K562 (cell line): ENCODE data around the gene RBFA. TPM values are rescaled to one million over a fixed set of nuclear protein-coding genes. Genes with fewer than 3 reads are reported as not detected.
A peak's percentile ranks its signal among the peaks of the same experiment; 100 is the strongest.

Experiments used
- ATAC-seq: fragments of 200-7000 bp; cut with Tn5 transposase; 3 replicates; pipeline ENCODE4 v1.9.1; 2020; ENCODE audit warnings: moderate library complexity
- BruUV-seq: library from RNA; stranded (reverse); fragments of 400-500 nt; replicated peaks from 2 replicates; lab custom pipeline; 2021; lab: Mats Ljungman, UMichigan
- CTCF ChIA-PET: fragments of 300-600 bp; formaldehyde crosslinking; extraction: SDS; loops from one replicate; lab custom pipeline; 2021; ENCODE audit warnings: low intra/inter-chr PET ratio; lab: Yijun Ruan, JAX
- POLR2A ChIA-PET: fragments of 300-600, 350-650 bp; sonication (Branson Sonifier 250); formaldehyde crosslinking; extraction: SDS; loops from one replicate; lab custom pipeline; 2021; ENCODE audit warnings: antibody characterized with exemption, inconsistent platforms; lab: Yijun Ruan, JAX
- DNase-seq, 4 experiments: peaks; one replicate each; pipeline versions ENCODE4 v3.0.0 to v3.0.0-alpha.2; 2011 to 2018; ENCODE audit warnings: low spot score in 3 of 4, mixed read lengths in 3 of 4; ENCODE audit errors: extremely low read depth in 1 of 4
- FAIRE-seq: peaks from 2 replicates; lab custom pipeline; 2011; peaks lifted over from hg19 to GRCh38; lab: Jason Lieb, UNC
- H2AFZ ChIP-seq: 2 replicates; pipeline ENCODE4 v1.6.0; 2011; ENCODE audit warnings: low read depth, low read length, control low read depth, inconsistent platforms
- H3K27ac ChIP-seq: fragments of 200-600 bp; 3 replicates; pipeline ENCODE4 v1.8.0; 2011; ENCODE audit warnings: low read depth, mild to moderate bottlenecking, control low read depth, inconsistent platforms, low read length, moderate library complexity, mixed read lengths; ENCODE audit errors: extremely low read depth
- H3K27me3 ChIP-seq, 2 experiments: fragments of 300-600 bp in 1 of 2; 2 replicates in 1 of 2; 3 replicates in 1 of 2; pipeline versions ENCODE4 v1.6.0 to v1.8.0; 2011; ENCODE audit warnings: inconsistent platforms in 2 of 2, low read length in 2 of 2, mild to moderate bottlenecking in 1 of 2, mixed read lengths in 1 of 2, moderate library complexity in 1 of 2; ENCODE audit not compliant: control insufficient read depth in 2 of 2, insufficient read depth in 2 of 2
- H3K36me3 ChIP-seq: fragments of 300-600 bp; 3 replicates; pipeline ENCODE4 v1.8.0; 2011; ENCODE audit warnings: mild to moderate bottlenecking, low read length, inconsistent platforms; ENCODE audit not compliant: control insufficient read depth, insufficient read depth
- H3K4me1 ChIP-seq, 2 experiments: fragments of 200-600 bp in 1 of 2; replicated peaks in 1 of 2; 2 replicates in 1 of 2; 3 replicates in 1 of 2; pipeline versions ENCODE4 v1.5.1 to v1.8.0; 2011; ENCODE audit warnings: inconsistent platforms in 2 of 2, low read length in 2 of 2, mild to moderate bottlenecking in 1 of 2, mixed read lengths in 1 of 2, moderate library complexity in 1 of 2; ENCODE audit not compliant: control insufficient read depth in 2 of 2, insufficient read depth in 2 of 2
- H3K4me2 ChIP-seq: 2 replicates; pipeline ENCODE4 v1.6.1; 2011; ENCODE audit warnings: low read length, control low read depth, inconsistent platforms, mixed read lengths; ENCODE audit not compliant: insufficient read depth
- H3K4me3 ChIP-seq: fragments of 200-600 bp; sonication (generic), shearing (Covaris generic); 2 replicates; pipeline ENCODE4 v1.5.1; 2016; ENCODE audit warnings: control low read depth, inconsistent platforms
- H3K79me2 ChIP-seq: fragments of 200-600 bp; 3 replicates; pipeline ENCODE4 v1.8.0; 2011; ENCODE audit warnings: low read length, inconsistent platforms; ENCODE audit not compliant: control insufficient read depth, insufficient read depth
- H3K9ac ChIP-seq, 2 experiments: 2 replicates each; pipeline versions ENCODE4 v1.6.0 to v1.6.1; 2011; ENCODE audit warnings: low read depth in 2 of 2, low read length in 2 of 2, control low read depth in 1 of 2, inconsistent platforms in 1 of 2, mild to moderate bottlenecking in 1 of 2, mixed read lengths in 1 of 2; ENCODE audit not compliant: insufficient read depth in 1 of 2
- H3K9me1 ChIP-seq: one replicate; pipeline ENCODE4 v1.6.0; 2011; ENCODE audit warnings: inconsistent platforms, mild to moderate bottlenecking, low read length, moderate library complexity; ENCODE audit not compliant: control insufficient read depth, insufficient read depth
- H3K9me3 ChIP-seq: replicated peaks from 2 replicates; pipeline ENCODE4 v1.5.1; 2011; ENCODE audit warnings: low read depth, low read length, inconsistent platforms; ENCODE audit not compliant: control insufficient read depth, insufficient read depth
- H4K20me1 ChIP-seq: replicated peaks from 2 replicates; pipeline ENCODE4 v1.6.1; 2011; ENCODE audit warnings: low read length, inconsistent platforms, mixed read lengths; ENCODE audit not compliant: control insufficient read depth, insufficient read depth
- CBFA2T2 ChIP-seq: fragments of 450-650 bp; conservative IDR thresholded peaks from 2 replicates; pipeline ENCODE4 v1.6.1; 2017; ENCODE audit warnings: mild to moderate bottlenecking
- CXXC5 ChIP-seq: fragments of 250-450 bp; sonication (Bioruptor Pico); IDR thresholded peaks from 2 replicates; pipeline ENCODE4 v1.8.0; 2022; ENCODE audit warnings: inconsistent platforms, mild to moderate bottlenecking, moderate library complexity
- E2F6 ChIP-seq, 2 experiments: IDR thresholded peaks; 2 replicates each; pipeline ENCODE4 v1.6.1; 2011; ENCODE audit warnings: borderline replicate concordance in 1 of 2, control low read depth in 1 of 2, low read depth in 1 of 2, low read length in 1 of 2, mild to moderate bottlenecking in 1 of 2, mixed read lengths in 1 of 2, moderate library complexity in 1 of 2; ENCODE audit not compliant: insufficient read depth in 1 of 2, insufficient read length in 1 of 2, poor library complexity in 1 of 2, severe bottlenecking in 1 of 2; ENCODE audit errors: extremely low read depth in 1 of 2
- MCM5 ChIP-seq: fragments of 450-650 bp; IDR thresholded peaks from 2 replicates; pipeline ENCODE4 v1.6.1; 2016; ENCODE audit warnings: low read depth
- NONO ChIP-seq, 2 experiments: fragments of 200-400 bp in 1 of 2; fragments of 450-650 bp in 1 of 2; formaldehyde crosslinking in 1 of 2; IDR thresholded peaks; 2 replicates each; pipeline ENCODE4 v1.6.1; 2017; ENCODE audit warnings: low read depth in 2 of 2, mild to moderate bottlenecking in 2 of 2, moderate library complexity in 2 of 2, low read length in 1 of 2
- RNF2 ChIP-seq: sonication (generic); IDR thresholded peaks from 2 replicates; pipeline ENCODE4 v1.6.1; 2016
- U2AF1 ChIP-seq: fragments of 200-400 bp; formaldehyde crosslinking; optimal IDR thresholded peaks from 2 replicates; pipeline ENCODE3; 2017; ENCODE audit warnings: mild to moderate bottlenecking, low read depth, low read length, moderate library complexity
- ZBTB40 ChIP-seq, 2 experiments: fragments of 450-650 bp in 1 of 2; sonication (generic) in 1 of 2; formaldehyde crosslinking in 1 of 2; IDR thresholded peaks; 2 replicates each; pipeline versions ENCODE4 v1.7.1 to v1.9.0; 2016 to 2022; ENCODE audit warnings: inconsistent platforms in 1 of 2, mild to moderate bottlenecking in 1 of 2, missing genetic modification reagents in 1 of 2
- ZNF134 ChIP-seq: fragments of 250-450 bp; sonication (Bioruptor Pico); conservative IDR thresholded peaks from 2 replicates; pipeline ENCODE4 v1.4.0; 2020
- ZNF551 ChIP-seq: fragments of 250-450 bp; sonication (Bioruptor Pico); IDR thresholded peaks from 2 replicates; pipeline ENCODE4 v1.5.0; 2021; ENCODE audit warnings: mild to moderate bottlenecking, moderate library complexity
- WGBS: fragments of 100-300 bp; shearing (Covaris generic); methylation state at CpG from one replicate; pipeline ENCODE4 v1.1.6; 2016; ENCODE audit warnings: low coverage, mixed read lengths; ENCODE audit not compliant: insufficient coverage; ENCODE audit errors: missing lambda C conversion rate; 5-methylcytosine and 5-hydroxymethylcytosine counted together
- in situ Hi-C: fragments of 300-500 bp; cut with MboI; formaldehyde crosslinking; loops from 4 replicates; pipeline ENCODE4 v1.15.0; 2018; ENCODE audit warnings: inconsistent platforms, mixed read lengths
- intact Hi-C: fragments of 100-400 bp; cut with micrococcal nuclease; formaldehyde crosslinking; loops from 2 replicates; pipeline ENCODE4 v1.14.2; 2022
- polyA plus RNA-seq, 8 experiments: library from polyadenylated mRNA; depleted of rRNA in 4 of 8; stranded (reverse) in 5 of 8; unstranded in 3 of 8; fragments of >200 nt; fragmentation: Nextera tagmentation in 2 of 8; fragmentation: Illumina TruSeq in 1 of 8; extraction: Ambion mirVana in 2 of 8; extraction: Trizol in 1 of 8; gene quantifications; 2 replicates each; pipeline versions ENCODE4 v1.2.1 to v1.2.3, GENCODE V29; 2011 to 2014; ENCODE audit warnings: inconsistent platforms in 1 of 8, missing spikeins in 1 of 8
- total RNA-seq, 7 experiments: library from RNA; depleted of rRNA in 6 of 7; stranded (reverse); fragments of >200 nt in 6 of 7; fragmentation: Illumina TruSeq in 2 of 7; extraction: Trizol in 2 of 7; gene quantifications; 2 replicates each; pipeline versions ENCODE4 v1.2.1 to v1.2.3, GENCODE V29; 2011 to 2021; ENCODE audit warnings: low replicate concordance in 1 of 7

Gene RBFA
- total and polyA plus RNA-seq, 9 of the 15 experiments (the other 6 are each of a cell fraction or from before 2014, with no cell fraction given), result 3.4 to 41.9 (median 25.8) TPM

GRCh38 chr18:80009661-80010550 is 24.3 kb upstream of the RBFA start:
- Histone ChIP-seq H3K4me2 (no peak overlapping the region; the same call in 1 of the 2 replicates), H3K27ac (peak overlapping the region; percentile 65; the same call in 1 of the 3 replicates), H3K9me1 (no peaks in the 10 kb centered on the region), H3K36me3 (no peaks in the 10 kb centered on the region), H4K20me1 (no peaks in the 10 kb centered on the region), H3K9me3 (no peaks in the 10 kb centered on the region), H2AFZ (peak overlapping the region; percentile 68), H3K4me3 (no peak overlapping the region), H3K4me1 (peaks cover 8 to 24% of the 10 kb centered on the region in 2 experiments; a peak in 4 of 5 replicates), H3K27me3 (no peaks in the 10 kb centered on the region), H3K79me2 (no peaks in the 10 kb centered on the region), H3K9ac (no peak overlapping the region)
- WGBS, result 52% methylated on average over 16 of the region's 16 CpGs
- BruUV-seq, result no TSS peak
- DNase-seq (peak in 2 of 4 experiments; percentile 46 to 61), FAIRE-seq (peak; percentile 82), ATAC-seq (peak; percentile 77)
- in situ Hi-C loops (no loop called here), intact Hi-C loops (no loop called here)
- CTCF ChIA-PET, result no interaction called here
- POLR2A ChIA-PET, result no interaction called here
- TF ChIP-seq ZNF551 (CRISPR knock-in tag), result no peak
- 0 out of 2 replicates have a peak, but pooled peaks have one; percentile 15 for TF ChIP-seq CBFA2T2
- TF ChIP-seq U2AF1, result no peak
- no peak for TF ChIP-seq CXXC5
- TF ChIP-seq ZBTB40 (IDR thresholded peaks at IDR 0.05), result no peak
- TF ChIP-seq ZBTB40 (CRISPR knock-in tag; IDR thresholded peaks at IDR 0.05), result no peak
- TF ChIP-seq NONO (IDR thresholded peaks at IDR 0.05; ENCODE audit: low read depth in 2 of 2, low read length in 1 of 2), result no peak
- TF ChIP-seq RNF2, result no peak
- TF ChIP-seq MCM5, result no peak
- TF ChIP-seq E2F6 (IDR thresholded peaks at IDR 0.05; ENCODE audit: borderline replicate concordance in 1 of 2, extremely low read depth in 1 of 2, insufficient read depth in 1 of 2, insufficient read length in 1 of 2, low read depth in 1 of 2, low read length in 1 of 2, poor library complexity in 1 of 2, severe bottlenecking in 1 of 2), result peak in 1 of 2 experiments; percentile 69
- TF ChIP-seq ZNF134 (CRISPR knock-in tag), result no peak
